Suprapubic skin (tissue), 4 donors: ENCODE results near the gene OR12D2. TPM values are rescaled to one million over a fixed set of nuclear protein-coding genes. Genes with fewer than 3 reads are reported as not detected.

Experiments
- DNase-seq, 2 donors: peaks; one replicate each; pipeline ENCODE4 v3.0.0-alpha.2; 2019; ENCODE audit warnings: low spot score in 2 of 2
- H3K27ac ChIP-seq: fragments of 200-600 bp; sonication (generic); one replicate; pipeline ENCODE4 v1.5.1; 2019
- H3K27me3 ChIP-seq: fragments of 200-600 bp; sonication (generic); one replicate; pipeline ENCODE4 v1.5.1; 2019
- H3K36me3 ChIP-seq: fragments of 200-600 bp; sonication (generic); one replicate; pipeline ENCODE4 v1.5.1; 2019
- H3K4me1 ChIP-seq: fragments of 200-600 bp; sonication (generic); one replicate; pipeline ENCODE4 v1.5.1; 2019
- H3K4me3 ChIP-seq: fragments of 200-600 bp; sonication (generic); one replicate; pipeline ENCODE4 v1.5.1; 2019; ENCODE audit warnings: mild to moderate bottlenecking
- H3K9me3 ChIP-seq: fragments of 200-600 bp; sonication (generic); one replicate; pipeline ENCODE4 v1.5.1; 2019
- CTCF ChIP-seq, 2 donors: fragments of 200-600 bp in 1 of 2; fragments of 450-650 bp in 1 of 2; sonication (generic) in 1 of 2; IDR thresholded peaks; one replicate each; pipeline ENCODE4 v1.5.1; 2016 to 2019; ENCODE audit warnings: antibody characterized with exemption in 2 of 2, mild to moderate bottlenecking in 1 of 2, moderate library complexity in 1 of 2
- EP300 ChIP-seq: sonication (generic); formaldehyde crosslinking; IDR thresholded peaks from one replicate; pipeline ENCODE4 v1.6.1; 2017; ENCODE audit warnings: antibody characterized with exemption
- POLR2A ChIP-seq, 2 donors: fragments of 450-650 bp; IDR thresholded peaks; one replicate each; pipeline ENCODE4 v1.6.1; 2017; ENCODE audit warnings: antibody characterized with exemption in 2 of 2, mild to moderate bottlenecking in 2 of 2, moderate library complexity in 2 of 2
- POLR2AphosphoS5 ChIP-seq, 3 donors: sonication (generic); formaldehyde crosslinking; IDR thresholded peaks; one replicate each; pipeline ENCODE4 v1.6.1; 2017; ENCODE audit warnings: antibody characterized with exemption in 3 of 3
- WGBS: methylation state at CpG from one replicate; pipeline ENCODE4 v1.1.5; 2018; 5-methylcytosine and 5-hydroxymethylcytosine counted together
- total RNA-seq, 4 donors: library from RNA; depleted of rRNA; stranded (reverse); fragments of >200 nt; gene quantifications; one replicate each; pipeline ENCODE4 v1.1.0, GENCODE V29; 2016

Gene OR12D2
- total RNA-seq, 4 donors from 2014 or later, result not detected

DNA sequence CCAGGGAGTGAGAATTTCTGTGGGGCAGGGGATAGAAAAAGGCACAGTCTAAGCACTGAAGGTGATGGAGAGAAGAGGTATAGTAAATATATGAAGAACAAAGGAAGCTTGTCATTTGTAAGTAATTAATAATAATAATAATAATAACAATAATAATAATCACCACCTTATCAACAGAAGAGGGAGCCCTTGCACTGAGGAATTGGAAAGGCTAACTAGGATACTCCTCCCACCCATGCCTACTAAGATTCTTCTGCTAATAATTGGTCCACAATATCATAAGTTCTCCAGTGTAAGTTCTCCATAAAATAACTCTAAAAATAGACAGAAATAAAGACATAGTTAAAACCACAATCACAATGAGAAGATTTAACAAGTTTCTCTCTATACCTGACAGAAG is 19.4 kb upstream of the OR12D2 start:
- no peak for TF ChIP-seq POLR2A (IDR thresholded peaks at IDR 0.05)
- no peak overlapping the region for H3K27ac ChIP-seq
- DNase-seq, result no peak
- H3K27me3 ChIP-seq, result no peaks in the 10 kb centered on the region
- H3K4me1 ChIP-seq, result no peaks in the 10 kb centered on the region
- no peaks in the 10 kb centered on the region for H3K36me3 ChIP-seq
- no peaks in the 10 kb centered on the region for H3K9me3 ChIP-seq
- no peak overlapping the region for H3K4me3 ChIP-seq

DNA sequence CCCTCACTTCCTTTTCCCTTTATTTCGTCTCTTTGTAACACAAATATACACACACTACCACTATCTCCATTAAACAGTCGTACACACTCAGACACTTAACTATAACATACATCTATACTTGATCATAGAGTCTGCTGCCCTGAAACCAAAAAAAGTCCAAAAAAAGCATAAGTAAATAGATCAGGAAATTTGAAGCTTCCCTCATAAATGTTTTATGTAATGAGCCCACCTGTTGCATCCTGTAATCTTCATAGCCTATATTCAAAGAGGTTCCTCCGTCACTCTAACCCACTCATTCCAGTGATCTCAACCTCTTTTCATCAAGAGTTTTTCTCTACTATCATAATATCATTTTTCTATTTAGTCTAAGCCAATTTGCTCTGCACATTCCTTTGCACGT is 6.9 kb upstream of the OR12D2 start:
- H3K4me3 ChIP-seq, result no peak overlapping the region
- no peaks in the 10 kb centered on the region for H3K36me3 ChIP-seq
- no peak overlapping the region for H3K27ac ChIP-seq
- H3K4me1 ChIP-seq, result no peaks in the 10 kb centered on the region
- H3K9me3 ChIP-seq, result no peaks in the 10 kb centered on the region
- TF ChIP-seq POLR2A (IDR thresholded peaks at IDR 0.05), result no peak
- no peak for TF ChIP-seq CTCF (IDR thresholded peaks at IDR 0.05)
- no peak for TF ChIP-seq EP300
- no peak for TF ChIP-seq POLR2AphosphoS5 (IDR thresholded peaks at IDR 0.05)
- H3K27me3 ChIP-seq, result no peaks in the 10 kb centered on the region
- WGBS, result 75% methylated on average over 4 of the region's 4 CpGs
- no peak for DNase-seq

DNA sequence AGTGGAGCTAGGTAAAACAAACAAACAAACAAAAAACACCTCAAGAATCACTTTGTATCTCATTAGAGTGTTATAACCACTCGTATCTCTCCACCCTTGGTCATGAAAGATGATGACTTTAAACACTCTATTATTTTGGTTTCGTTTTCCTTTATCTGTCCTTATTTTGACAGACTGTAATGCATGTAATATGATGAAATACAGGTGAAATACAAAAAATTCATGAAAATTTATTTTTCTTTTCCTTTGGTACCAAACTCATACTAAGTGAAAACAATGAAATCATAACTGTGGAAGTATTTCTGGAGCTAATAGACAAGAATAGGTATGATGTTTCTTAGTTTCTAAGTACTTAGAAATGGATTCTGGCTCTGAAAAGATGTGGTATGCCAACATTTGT is 4.1 kb downstream of the OR12D2 start:
- TF ChIP-seq POLR2A (IDR thresholded peaks at IDR 0.05) (no peak), EP300 (no peak), POLR2AphosphoS5 (IDR thresholded peaks at IDR 0.05) (no peak), CTCF (IDR thresholded peaks at IDR 0.05) (no peak)
- Histone ChIP-seq H3K36me3 (no peaks in the 10 kb centered on the region), H3K4me3 (no peak overlapping the region), H3K4me1 (no peaks in the 10 kb centered on the region), H3K9me3 (peaks cover under 1% of the 10 kb centered on the region), H3K27ac (no peak overlapping the region), H3K27me3 (no peaks in the 10 kb centered on the region)
- 82% methylated on average over 2 of the region's 2 CpGs for WGBS
- DNase-seq, result no peak

- H3K27me3 ChIP-seq, result no peaks in the 10 kb centered on the region
- no peaks in the 10 kb centered on the region for H3K36me3 ChIP-seq
- peaks cover 11% of the 10 kb centered on the region for H3K9me3 ChIP-seq
- no peak overlapping the region for H3K27ac ChIP-seq
- no peak overlapping the region for H3K4me3 ChIP-seq
- TF ChIP-seq POLR2A (IDR thresholded peaks at IDR 0.05) (no peak), CTCF (IDR thresholded peaks at IDR 0.05) (no peak)
- WGBS, result 37% methylated on average over 1 of the region's 1 CpG
- DNase-seq, result no peak
- H3K4me1 ChIP-seq, result no peaks in the 10 kb centered on the region
Observed at GRCh38 chr6:29403801-29404200, 8.4 kb downstream of the OR12D2 start.

- no peak for DNase-seq
- Histone ChIP-seq H3K36me3 (no peaks in the 10 kb centered on the region), H3K4me1 (no peaks in the 10 kb centered on the region), H3K4me3 (no peak within 1 kb of the TSS), H3K9me3 (no peaks in the 10 kb centered on the region), H3K27ac (no peak within 1 kb of the TSS), H3K27me3 (no peaks in the 10 kb centered on the region)
- TF ChIP-seq CTCF (IDR thresholded peaks at IDR 0.05) (no peak), EP300 (no peak)
Observed at GRCh38 chr6:29414588-29414987, 19.2 kb downstream of the OR12D2 start, which contains the start of gene OR12D1. Gene OR12D1, plus strand, starts transcription at chr6:29414928.

- Histone ChIP-seq H3K27me3 (no peaks in the 10 kb centered on the region), H3K27ac (no peak overlapping the region), H3K4me3 (no peak overlapping the region), H3K36me3 (no peaks in the 10 kb centered on the region), H3K4me1 (no peaks in the 10 kb centered on the region), H3K9me3 (no peaks in the 10 kb centered on the region)
- WGBS, result 66% methylated on average over 3 of the region's 3 CpGs
- no peak for DNase-seq
- TF ChIP-seq POLR2A (IDR thresholded peaks at IDR 0.05) (no peak), EP300 (no peak), POLR2AphosphoS5 (IDR thresholded peaks at IDR 0.05) (no peak), CTCF (IDR thresholded peaks at IDR 0.05) (no peak)
Observed at GRCh38 chr6:29419516-29419915, 24.1 kb downstream of the OR12D2 start.
